Right kidney (tissue), 1 donor: Measurements from ENCODE around the gene ARHGEF37.

Experiments
- DNase-seq: peaks from one replicate; pipeline ENCODE4 v3.0.0-alpha.2; 2016

ARHGEF37 gene

DNA sequence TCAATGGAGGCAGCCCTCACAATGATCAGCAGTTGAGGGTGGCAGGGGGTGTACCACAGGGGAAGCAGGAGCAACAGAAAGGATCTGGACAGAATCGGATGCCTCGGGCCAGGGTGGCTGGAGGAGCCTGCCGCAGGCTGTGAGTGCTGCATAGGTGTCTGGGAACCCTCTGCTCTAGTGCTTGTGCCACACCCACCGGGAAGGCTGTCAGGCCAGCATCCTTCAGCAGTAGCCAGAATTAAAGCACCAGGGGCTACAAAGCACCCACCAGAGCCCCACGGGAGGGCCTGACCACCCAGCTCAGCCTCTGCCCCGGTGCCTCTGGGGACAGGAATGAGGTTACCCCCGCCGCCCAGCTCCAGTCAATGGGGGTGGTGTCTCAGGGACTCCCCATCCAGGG lies 49.0 kb downstream of the ARHGEF37 start:
- no peak for DNase-seq

DNA sequence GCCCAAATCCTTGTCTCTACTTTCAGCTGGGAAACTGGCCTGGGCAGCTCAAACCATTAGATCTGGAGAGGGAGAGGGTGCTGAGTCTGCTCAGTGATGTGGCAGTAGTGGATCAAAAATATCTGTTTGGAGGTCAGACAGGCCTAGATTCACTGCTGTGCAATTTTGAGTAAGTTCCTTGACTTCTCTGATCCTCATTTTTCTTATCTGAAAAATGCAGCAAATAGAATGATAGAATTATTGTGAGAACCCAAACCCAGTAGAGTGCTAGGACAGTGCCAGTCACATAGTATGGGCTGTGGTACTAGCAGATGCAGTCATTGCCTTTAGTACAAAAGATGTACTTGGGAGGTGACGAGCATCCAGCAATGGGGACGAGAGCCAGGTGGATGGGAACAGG lies 50.2 kb downstream of the ARHGEF37 start:
- DNase-seq = no peak

DNA sequence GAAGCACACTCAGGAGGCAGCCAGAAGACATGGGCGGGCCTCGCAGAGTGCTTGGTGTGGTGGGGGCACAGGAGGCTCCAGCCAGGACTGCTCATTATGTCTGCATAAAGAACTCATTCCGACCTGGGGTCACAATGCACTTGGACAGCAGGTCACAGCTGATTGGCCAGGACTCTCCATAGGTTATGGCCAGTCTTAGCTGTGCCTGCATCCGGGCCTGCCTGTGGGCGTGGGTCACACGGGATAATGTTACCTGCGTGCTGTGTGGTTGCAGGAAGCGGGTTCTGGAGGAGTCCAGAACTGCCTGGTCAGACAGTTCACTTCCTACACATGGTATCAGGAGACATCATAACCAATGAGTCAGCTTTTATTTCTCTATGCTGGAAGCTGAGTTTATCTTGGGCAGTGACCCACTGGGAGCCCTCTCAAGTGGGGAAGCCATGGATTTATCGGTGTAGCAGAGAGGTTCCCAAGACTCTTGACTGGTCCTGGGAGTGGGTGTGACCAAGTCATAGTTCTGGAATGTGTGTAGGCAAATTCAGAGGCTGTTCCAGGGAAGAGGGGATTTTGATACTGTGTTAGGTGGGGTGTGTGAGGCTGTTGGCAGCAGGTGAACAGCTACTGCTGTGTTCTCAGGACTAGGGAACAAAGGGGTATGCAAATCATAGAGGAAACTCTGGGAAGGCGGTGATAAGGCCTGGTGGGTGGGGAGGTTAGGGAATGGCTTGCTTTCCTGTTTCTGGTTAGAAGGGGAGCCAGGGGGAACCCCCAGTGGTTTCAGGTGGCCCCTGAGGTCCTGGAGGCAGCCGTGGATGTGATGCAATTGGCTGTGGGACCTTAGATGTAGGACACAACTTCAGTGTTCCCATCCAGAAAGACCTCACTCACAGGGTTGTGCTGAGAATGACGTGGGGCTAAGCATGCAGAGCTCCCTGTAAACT lies 51.3 kb downstream of the ARHGEF37 start:
- DNase-seq = no peak

DNA sequence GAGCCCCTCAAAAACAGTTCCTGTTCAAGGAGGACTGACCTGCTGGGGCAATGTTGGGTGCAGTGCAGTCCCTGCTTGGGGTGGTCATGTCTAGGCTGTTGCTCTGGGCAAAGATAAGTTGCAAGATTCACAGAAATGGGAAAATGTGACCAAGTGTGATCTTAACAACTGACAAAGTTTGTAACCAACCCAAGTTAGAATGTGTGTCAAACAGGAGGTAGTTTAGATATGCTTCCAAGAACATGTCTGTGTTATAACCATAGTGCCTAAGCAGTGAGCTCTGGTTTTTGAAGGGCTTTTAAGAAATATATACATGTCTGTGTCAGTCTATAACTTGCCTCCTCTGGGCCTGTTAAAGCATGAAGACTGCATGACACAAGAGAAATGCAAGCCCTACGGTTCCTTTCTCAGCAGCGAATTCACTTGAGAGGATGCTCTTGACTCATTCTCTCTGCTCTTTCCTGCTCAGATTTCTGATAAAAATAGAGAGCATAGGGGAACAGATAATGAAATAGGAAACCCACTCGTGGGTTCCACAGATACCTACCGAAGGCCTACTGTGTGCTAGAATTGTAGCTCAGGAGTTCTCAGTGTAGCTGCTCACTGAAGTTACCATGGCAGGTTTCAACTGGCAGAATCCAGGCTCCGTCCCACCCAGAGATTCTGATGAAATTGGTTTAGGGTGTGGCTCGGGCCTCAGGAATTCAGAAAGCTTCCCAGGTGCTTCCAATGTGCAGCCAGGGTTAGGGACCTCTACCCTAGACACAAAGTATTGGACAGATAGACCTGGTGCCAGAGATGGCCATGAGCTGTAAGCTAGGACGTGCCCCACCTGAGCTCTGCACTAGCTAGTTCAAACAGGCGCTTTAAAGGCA lies 52.4 kb downstream of the ARHGEF37 start:
- DNase-seq = no peak

DNA sequence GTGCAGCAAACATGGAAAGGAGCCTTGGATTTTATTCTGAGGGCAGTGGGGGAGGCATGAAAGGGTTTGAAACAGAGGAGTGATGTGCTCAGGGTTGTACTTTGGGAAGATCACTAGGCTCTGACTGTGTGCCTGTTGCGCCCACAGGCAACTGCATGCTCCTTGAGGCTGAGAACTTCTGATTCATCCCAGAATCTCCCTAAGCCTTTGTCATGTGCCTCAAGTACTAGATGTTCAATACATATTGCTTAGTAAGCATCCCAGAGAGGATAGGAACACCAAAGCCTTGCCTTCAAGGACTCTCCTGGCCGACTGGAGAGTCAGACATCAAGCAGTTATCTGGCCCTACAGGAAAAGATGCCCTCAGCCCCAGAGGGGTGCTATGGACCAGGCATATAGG lies 54.1 kb downstream of the ARHGEF37 start:
- DNase-seq = no peak

DNA sequence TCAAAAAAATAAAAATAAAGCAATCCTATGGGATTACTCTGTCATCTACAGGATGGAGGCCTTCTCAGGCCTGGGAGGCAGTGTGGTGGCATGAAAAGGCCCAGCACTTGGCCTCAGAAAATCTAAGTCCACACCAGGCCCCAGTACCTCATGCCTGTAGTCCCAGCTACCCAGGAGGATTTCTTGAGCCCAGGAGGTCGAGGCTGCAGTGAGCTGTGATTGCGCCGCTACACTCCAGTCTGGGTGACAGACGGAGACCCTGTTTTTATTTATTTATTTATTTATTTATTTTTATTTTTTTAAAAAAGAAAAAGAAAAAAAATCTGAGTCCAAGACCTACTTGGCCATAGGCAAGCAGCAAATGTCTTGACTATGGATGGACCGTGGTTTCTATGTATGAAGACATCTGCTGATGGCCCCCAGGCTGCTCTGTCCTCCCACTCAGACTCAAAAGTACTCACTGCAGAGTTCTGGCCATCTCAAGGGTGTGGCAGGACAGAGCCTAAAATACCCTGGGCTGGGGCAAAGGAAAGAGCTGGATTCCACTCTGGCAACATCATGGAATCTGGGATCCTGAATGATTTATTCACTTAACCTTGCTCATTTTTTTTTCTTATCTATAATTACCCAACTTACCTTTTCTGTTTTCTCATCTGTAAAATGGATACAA lies 55.0 kb downstream of the ARHGEF37 start:
- DNase-seq = no peak

DNA sequence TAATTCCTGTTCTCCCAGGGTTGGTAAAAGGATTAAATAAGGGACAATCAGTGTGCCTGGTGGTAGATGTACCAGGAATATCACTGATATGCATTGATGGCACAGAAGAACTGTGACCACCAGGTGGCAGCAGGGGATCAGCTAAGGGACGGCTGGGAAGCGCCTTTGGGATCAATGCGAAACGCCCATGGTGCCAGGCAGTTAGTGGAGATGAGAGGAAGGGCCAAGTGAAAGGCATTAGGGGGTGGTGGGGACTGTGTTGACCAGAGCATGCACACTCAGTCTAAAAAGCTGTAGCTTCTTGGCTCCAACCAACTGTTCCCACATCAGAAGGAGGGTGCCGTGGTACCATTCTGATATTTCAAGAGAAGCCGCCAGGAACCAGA lies 55.6 kb downstream of the ARHGEF37 start:
- peak; percentile 59 for DNase-seq

DNA sequence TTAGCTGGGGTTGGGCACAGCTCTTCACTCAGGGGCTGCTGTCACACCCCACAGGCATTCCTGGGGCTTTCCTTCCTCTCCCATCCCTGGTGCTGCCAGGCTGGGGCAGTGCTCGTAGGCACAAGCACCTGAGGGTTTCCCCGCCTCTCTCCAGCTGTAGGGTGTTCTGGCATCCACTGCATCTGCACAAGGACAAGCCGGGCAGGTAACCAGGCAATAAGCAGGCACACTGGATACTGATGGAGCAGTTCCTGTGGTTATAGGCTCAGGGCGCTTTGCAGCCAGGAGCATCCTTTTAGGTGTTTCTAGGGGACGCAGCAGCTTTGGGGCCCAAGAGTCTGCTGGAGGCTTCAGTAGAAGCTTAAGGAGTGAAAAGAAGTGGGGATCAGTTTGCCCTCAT lies 56.8 kb downstream of the ARHGEF37 start:
- no peak for DNase-seq

DNA sequence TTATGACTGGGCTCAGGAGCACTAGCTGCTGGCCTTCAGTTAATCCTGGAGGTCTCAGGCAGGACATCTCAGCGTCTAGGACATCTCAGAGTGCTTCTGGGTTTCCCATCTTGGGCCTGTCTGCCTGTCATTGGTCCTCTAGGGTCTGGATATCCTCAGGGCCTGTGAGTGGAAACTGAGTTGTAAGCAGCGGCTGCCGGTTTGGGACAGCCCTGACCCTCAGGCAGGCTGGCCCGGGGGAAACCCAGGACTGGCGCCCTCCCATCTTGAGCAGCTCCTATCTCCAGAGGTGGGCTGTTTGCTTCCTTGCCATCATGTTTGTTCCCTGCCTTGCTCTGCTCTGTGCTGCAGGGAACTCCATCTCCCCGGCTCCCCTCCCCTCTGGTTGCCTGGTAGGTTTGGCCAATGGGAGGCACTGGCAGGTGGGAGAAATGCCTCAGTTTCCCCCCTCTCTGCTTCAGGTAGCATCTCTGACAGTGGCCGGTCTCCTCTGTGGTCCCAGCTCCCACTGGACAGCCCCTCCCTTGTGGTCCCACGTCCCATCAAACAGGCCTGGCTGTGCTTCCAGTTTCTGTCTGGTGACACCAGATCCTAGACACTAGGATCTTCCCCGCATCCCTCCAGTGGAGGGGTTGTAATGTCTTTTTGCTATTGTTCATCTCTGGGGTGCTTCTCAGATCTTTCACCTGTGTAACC lies 57.4 kb downstream of the ARHGEF37 start:
- DNase-seq = no peak

DNA sequence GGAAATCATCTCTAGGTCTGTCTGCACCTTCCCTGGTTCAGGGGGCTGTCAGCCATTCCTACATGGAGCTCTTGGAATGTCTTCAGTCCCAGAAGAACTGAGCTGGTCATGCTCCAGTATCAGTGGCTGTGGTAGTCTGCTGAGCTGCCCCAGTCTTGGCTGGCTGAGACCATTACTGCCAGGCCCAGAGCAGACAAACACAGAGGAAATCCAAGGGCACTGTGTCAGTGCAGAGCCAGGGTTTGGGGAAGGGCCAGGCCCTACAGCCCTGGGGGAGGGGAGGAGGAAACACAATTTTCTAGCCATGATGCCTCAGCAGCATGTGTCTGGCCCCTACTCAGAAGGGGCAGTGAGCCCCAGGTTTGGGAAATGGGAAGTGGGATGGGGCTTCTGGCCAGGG lies 58.4 kb downstream of the ARHGEF37 start:
- DNase-seq = no peak

DNA sequence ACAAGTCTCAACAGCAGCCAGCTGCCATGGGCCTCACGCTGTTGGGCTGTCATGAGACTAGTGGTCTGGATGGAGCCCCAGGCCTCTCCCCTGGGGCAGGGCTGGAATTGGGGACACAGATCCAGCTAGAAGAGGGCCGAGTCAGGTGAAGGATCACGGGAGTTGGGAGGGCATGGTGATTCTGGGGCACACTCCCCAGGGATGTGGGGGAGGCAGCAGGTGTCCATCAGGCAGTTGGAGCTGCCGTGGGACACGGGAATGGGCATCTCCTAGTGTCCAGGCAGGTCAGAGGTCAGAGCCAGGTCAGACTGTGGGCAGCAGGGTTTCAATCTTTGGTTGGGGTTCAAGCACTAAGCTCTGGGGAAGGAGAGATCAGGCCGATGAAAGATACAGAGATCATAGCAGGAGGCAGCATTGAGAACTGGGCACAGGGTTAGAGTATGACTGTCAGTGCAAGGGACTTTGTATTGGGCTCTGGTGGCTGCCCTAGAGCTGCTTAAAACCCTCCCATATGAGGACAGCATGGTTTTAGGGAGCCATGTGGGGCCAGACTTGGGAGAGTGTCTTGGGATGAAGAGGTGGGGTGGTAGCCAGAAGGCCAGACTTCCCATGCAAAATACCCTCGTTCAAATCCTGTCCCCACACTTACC lies 59.2 kb downstream of the ARHGEF37 start:
- no peak for DNase-seq

DNA sequence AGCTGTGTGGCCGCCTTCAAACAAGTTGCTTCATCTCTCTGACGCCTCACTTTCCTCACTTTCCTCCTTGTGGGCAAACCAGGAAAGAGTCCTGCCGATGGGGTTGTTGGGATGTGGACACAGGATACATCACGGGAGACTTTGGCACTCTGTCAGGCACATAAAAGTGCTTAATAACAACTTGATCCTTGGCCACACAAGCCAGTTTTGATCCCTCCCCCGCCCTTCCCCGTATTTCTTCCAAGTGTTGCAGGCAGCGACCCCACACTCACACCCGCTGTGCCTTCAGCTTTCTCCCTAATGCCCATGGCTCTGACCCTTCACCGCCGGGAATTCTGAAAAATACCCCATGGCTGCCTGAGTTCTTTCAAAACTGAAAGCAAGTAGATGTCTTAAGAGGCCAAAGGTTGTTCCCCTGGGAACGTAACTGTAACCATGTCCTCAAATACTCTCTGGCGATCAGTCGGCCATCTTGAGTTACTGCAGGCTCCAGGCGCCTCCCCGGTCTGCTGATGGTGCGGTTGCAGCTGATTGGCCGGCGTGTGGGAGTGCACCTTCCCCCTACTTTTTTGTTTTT lies 59.8 kb downstream of the ARHGEF37 start:
- DNase-seq = peak; percentile 35

DNA sequence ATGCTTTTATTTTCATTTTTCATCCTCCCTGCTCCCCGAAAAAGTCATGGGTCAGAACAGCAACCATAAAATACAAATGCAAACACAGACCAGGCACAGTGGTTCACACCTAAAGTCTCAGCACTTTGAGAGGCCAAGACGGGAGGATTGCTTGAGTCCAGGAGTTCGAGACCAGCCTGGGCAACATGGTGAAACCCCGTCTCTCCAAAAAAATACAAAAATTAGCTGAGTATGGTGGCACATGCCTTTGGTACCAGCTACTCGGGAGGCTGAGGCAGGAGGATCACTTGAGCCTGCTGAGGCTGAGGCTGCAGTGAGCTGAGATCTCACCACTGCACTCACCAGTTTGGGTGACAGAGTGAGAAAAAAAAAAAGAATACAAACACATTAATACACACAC lies 60.3 kb downstream of the ARHGEF37 start:
- DNase-seq = no peak

DNA sequence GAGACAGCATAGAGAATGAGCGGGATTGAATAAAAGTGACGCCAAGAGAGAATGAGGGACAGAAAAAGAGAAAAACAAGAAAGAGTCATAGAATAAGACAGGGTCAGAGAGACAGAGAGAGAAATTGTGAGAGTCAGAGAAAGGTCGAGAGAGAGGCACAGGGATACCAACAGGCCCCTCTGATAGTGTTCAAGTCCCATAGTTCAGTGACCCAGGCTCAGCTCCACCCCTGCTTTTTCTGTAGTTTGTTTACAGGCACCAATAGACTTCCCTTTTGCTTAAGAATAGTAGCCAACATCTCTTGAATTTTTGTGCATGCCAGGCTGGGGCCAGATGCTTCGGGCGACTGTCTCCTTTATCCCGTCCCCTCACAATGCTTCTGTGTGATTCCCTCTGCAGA lies 62.5 kb downstream of the ARHGEF37 start:
- DNase-seq = no peak

DNA sequence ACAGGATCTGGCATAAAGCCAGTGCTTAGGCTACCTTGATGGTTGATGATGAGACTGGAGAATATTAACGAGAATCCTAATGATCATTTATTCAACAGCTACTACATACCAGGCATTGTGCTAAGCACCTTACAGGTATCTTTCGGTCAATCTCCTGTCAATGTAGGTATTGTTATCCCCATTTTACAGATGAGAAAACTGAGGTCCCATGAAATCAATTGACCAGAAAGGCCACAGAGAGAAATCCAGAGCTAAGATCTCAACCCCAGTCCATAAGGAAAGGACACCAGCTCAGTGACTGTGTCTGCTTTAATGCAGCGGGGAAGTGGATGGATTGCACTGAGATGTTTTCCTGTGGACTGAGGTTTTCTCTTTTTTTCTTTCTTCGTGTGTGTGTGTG lies 63.3 kb downstream of the ARHGEF37 start:
- DNase-seq = no peak

DNA sequence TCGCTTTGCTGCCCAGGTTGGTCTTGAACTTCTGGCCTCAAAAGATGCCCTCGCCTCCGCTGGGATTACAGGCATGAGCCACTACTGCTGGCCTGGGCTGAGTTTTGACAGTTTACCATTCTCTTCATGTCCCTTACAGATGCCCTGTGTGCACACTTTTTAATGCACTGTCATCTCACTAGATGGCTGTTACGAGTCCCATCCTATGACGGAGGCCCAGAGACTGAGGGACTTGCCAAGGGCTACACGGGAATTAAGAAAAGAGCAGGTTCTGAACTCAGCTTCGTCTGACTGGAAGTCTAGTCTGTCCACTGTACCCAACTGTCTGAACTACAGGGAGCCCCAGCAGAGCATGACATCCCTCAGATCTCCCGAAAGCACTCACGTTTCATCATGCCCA lies 63.9 kb downstream of the ARHGEF37 start:
- DNase-seq = no peak

DNA sequence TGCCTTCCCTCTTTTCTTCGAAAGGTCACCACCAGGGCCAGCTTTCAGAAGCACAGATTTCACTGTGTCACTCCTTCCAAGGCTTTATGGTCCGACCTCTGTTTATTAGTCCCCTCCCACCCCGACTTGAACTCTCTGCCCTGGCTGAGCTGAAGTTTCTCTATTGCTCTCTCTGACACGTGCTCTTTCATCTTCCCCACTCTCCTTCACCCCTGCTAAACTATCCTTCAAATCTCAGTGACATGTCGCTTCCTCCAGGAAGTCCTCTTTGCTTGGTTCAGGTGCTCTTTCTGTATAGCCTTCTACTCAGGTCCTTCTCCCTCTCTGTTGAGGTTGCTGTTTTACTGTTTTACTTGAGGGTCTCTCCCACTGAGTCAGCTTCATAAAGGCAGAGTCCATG lies 64.4 kb downstream of the ARHGEF37 start:
- DNase-seq = no peak

DNA sequence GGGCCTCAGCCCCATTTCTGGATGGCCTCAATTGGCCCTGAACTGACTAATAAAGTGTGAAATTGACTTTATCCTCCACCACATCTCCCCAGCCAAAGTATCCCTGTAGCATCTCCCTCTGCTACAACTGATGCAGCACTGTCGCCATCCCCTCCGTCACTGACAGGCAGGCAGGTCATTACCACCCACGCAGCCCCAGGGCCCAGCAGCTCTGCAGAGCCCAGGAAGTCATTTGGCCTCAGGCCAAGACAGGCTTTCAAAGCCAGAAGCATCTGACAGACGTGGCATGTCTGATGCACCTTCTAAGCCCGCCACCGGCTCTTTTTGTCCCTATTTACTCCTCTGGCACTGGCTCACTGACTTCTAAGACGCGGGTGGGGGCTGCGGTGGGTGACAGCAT lies 65.3 kb downstream of the ARHGEF37 start:
- no peak for DNase-seq

DNA sequence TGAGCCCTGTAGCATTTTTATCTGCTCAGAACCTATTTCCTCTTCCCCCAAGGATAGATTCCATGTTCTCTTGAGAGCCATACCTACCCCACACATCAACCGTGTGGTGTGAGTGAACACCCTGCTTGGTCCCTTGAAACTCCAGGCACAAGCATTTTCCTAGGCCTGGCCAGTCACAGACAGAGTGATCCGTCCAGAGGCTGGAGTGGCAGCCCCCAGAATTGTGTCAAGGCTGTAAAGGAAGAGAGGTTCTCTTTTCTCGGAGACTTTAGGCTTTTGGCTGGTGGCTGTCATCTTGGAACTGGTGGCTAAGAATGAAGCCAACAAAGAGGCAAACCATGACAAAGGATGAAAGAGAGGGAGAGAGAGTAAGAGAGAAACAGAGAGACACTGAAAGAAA lies 66.0 kb downstream of the ARHGEF37 start:
- no peak for DNase-seq

DNA sequence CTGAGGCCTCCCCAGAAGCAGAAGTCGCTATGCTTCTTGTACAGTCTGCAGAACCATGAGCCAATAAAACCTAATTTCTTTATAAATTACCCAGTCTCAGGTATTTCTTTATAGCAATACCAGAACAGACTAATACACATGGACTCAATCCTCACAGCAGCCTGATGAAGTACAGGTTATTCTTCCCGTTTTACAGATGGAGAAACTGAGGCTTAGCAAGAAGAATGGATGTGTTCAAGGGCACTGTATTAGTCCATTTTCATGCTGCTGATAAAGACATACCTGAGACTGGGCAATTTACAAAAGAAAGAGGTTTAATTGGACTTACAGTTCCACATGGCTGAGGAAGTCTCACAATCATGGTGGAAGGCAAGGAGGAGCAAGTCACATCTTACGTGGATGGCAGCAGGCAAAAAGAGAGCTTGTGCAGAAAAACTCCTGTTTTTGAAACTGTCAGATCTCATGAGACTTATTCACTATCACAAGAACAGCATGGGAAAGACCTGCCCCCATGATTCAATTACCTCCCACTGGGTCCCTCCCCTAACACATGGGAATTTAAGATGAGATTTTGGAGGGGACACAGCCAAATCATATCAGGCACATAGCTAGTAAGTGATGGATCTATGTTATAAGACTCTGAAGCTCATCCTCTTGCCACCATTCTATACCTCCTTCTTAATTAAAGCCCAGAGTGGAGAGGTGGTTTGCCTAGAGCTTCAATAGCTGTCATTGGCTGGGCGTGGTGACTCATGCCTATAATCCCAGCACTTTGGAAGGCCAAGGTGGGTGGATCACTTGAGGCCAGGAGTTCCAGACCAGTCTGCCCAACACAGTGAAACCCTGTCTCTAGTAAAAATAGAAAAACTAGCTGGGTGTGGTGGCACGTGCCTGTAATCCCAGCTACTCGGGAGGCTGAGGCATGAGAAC lies 67.4 kb downstream of the ARHGEF37 start:
- DNase-seq = peak; percentile 42
